ENCODE measurements around the gene SNRNP48. TPM values are rescaled to one million over a fixed set of nuclear protein-coding genes. Genes with fewer than 3 reads are reported as not detected.

SNRNP48 gene
- total and polyA plus RNA-seq, 7 donors, result 8.3 to 40.8 (median 9.9) TPM

DNA sequence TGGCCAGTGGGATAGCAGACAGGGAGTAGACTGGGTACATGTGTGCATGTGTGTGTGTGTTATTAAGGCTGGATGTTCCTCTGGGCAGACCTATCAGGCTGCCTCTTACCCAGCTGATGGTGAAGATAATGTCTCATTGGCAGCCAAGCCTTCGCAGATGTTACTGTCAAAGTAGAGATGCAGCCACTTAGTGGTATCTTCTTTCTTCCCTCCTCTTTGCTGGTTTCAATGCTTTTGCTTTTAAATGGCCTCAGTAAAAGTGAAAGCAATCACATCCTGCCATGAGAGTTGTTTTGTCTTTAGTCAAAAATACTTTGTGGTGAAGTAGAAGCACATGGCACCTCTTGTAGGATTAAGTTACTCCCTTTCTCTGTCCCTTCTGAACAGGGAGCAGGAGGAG lies 57.5 kb downstream of the SNRNP48 start:
- H3K36me3 ChIP-seq (ENCODE audit: insufficient read depth in 1 of 2, low read depth in 1 of 2), result no peaks in the 10 kb centered on the region
- no peaks in the 10 kb centered on the region for H3K9me3 ChIP-seq
- H3K27ac ChIP-seq, result no peak overlapping the region
- no peaks in the 10 kb centered on the region for H3K27me3 ChIP-seq (ENCODE audit: insufficient read depth in 3 of 3, low read length in 2 of 3)
- 72 to 89% (median 79%) methylated on average over 1 of the region's 1 CpG for WGBS, 3 donors
- DNase-seq (no peak), ATAC-seq (no peak)
- no peak overlapping the region for H3K4me3 ChIP-seq
- intact Hi-C loops (cut with DNase I), result no loop called here
- no peaks in the 10 kb centered on the region for H3K4me1 ChIP-seq
- TF ChIP-seq, protein P1, sequence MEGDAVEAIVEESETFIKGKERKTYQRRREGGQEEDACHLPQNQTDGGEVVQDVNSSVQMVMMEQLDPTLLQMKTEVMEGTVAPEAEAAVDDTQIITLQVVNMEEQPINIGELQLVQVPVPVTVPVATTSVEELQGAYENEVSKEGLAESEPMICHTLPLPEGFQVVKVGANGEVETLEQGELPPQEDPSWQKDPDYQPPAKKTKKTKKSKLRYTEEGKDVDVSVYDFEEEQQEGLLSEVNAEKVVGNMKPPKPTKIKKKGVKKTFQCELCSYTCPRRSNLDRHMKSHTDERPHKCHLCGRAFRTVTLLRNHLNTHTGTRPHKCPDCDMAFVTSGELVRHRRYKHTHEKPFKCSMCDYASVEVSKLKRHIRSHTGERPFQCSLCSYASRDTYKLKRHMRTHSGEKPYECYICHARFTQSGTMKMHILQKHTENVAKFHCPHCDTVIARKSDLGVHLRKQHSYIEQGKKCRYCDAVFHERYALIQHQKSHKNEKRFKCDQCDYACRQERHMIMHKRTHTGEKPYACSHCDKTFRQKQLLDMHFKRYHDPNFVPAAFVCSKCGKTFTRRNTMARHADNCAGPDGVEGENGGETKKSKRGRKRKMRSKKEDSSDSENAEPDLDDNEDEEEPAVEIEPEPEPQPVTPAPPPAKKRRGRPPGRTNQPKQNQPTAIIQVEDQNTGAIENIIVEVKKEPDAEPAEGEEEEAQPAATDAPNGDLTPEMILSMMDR (IDR thresholded peaks at IDR 0.05), result no peak

DNA sequence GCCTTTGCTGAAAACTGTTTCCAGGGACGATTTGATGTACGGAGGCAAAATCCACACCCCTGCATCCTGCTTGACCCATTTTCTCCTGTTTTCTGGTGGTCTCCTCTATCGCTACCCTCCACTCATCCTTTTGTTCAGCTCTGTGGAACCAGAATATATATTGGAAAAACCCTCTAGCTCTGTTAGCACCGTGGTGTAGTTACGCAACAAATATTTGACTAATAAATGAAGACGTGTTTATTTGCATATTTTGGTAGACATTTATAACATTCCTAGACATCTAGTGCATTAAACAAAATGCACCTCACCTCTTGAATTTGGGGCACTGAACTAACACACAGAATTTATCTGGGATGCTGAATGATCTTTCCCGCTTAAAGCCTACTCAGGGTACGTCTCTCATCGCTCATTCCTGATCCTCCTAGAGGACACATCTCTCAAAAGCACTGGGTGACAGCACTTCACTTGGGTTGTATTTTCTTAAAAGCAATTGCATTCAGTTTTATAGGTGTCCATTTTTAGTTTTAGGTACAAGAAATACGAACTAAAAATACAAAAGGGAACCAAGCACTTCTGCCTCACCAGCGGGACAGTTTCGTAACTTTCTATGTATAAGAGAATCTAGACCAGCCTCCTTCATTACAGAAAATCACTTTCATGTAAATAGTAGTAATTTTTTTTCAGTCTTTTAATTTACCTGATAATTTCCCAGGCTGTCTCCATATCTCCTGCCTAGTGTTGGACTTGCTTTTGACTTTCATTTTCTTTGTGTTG lies 59.2 kb downstream of the SNRNP48 start:
- H3K27ac ChIP-seq, result no peak overlapping the region
- ATAC-seq (no peak), DNase-seq (no peak)
- H3K9me3 ChIP-seq, result no peaks in the 10 kb centered on the region
- no peaks in the 10 kb centered on the region for H3K36me3 ChIP-seq (ENCODE audit: insufficient read depth in 1 of 2, low read depth in 1 of 2)
- no peaks in the 10 kb centered on the region for H3K27me3 ChIP-seq (ENCODE audit: insufficient read depth in 3 of 3, low read length in 2 of 3)
- WGBS, 3 donors, result 88 to 89% (median 89%) methylated on average over 12 of the region's 12 CpGs
- TF ChIP-seq, protein P1 (IDR thresholded peaks at IDR 0.05), result no peak
- no peak overlapping the region for H3K4me3 ChIP-seq
- no peaks in the 10 kb centered on the region for H3K4me1 ChIP-seq
- intact Hi-C loops (cut with DNase I), result no loop called here

DNA sequence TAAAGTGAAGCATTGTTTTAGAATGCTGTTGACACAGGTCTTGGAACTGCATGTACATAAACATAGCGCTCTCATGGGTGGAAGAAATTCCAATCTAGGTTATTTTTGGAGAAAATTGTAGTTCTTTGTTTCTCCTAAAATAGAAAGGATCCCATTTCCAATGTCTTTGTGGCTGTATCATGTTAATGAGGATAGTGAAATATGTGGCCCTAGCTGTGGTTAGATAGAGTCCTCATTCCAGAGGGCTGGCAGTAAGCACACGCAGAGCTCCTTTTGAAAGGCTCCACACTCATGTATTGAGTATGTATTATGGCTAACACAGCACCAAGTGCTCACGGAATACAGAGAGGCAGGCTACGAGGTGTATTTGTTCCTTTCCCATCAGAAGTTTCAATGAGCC lies 60.9 kb downstream of the SNRNP48 start:
- TF ChIP-seq, protein P1 (IDR thresholded peaks at IDR 0.05), result no peak
- WGBS, 3 donors, result 82 to 92% (median 84%) methylated on average over 4 of the region's 4 CpGs
- H3K4me3 ChIP-seq, result no peak overlapping the region
- H3K36me3 ChIP-seq (ENCODE audit: insufficient read depth in 1 of 2, low read depth in 1 of 2), result no peaks in the 10 kb centered on the region
- intact Hi-C loops (cut with DNase I), result no loop called here
- no peak for ATAC-seq
- H3K27ac ChIP-seq, result no peak overlapping the region
- no peaks in the 10 kb centered on the region for H3K4me1 ChIP-seq
- H3K27me3 ChIP-seq (ENCODE audit: insufficient read depth in 3 of 3, low read length in 2 of 3), result no peaks in the 10 kb centered on the region
- H3K9me3 ChIP-seq, result no peaks in the 10 kb centered on the region
- no peak for DNase-seq

DNA sequence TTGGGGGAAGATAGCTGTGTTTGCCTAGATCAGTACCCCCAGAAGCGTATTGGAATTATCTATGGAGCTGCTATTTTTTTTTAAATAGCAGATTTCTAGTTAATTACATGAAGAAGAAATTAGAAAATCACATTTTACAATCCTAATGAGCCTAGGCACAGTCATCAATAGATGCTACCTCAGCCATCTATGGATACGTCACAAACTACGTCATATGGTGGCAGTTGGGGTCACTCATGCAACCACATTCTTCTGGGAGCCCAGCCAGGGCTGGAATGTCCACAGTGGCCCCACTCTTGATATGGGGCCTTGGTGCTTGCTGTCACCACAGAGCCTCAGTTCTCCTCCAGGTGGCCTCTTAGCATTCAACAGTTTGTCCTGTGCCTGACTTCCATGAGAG lies 63.0 kb downstream of the SNRNP48 start:
- Histone ChIP-seq H3K4me3 (no peak overlapping the region), H3K36me3 (ENCODE audit: insufficient read depth in 1 of 2, low read depth in 1 of 2) (no peaks in the 10 kb centered on the region), H3K27me3 (ENCODE audit: insufficient read depth in 3 of 3, low read length in 2 of 3) (no peaks in the 10 kb centered on the region), H3K4me1 (no peaks in the 10 kb centered on the region), H3K9me3 (no peaks in the 10 kb centered on the region), H3K27ac (no peak overlapping the region)
- intact Hi-C loops (cut with DNase I), result no loop called here
- TF ChIP-seq, protein P1 (IDR thresholded peaks at IDR 0.05), result no peak
- DNase-seq, result no peak
- no peak for ATAC-seq
- WGBS, 3 donors, result 95 to 97% (median 95%) methylated on average over 3 of the region's 3 CpGs

DNA sequence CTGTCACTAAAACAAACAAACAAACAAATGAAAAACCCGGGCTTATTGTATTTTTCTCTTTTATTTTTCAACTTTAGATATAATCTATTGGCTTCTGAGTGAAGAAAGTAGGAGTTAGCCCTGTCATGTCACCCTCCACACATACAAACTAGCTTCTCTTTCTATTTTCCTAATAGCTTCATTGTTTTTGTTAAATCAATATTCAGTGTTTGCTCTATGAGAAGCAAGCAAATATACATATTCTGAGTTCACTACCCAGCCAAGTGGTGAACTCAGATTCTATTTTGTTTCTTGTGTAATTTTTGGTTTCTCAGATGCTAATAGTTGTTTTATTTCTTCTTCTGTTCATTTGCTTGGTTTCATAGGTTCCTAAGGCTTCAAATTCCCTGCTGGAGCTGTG lies 66.4 kb downstream of the SNRNP48 start:
- Histone ChIP-seq H3K36me3 (ENCODE audit: insufficient read depth in 1 of 2, low read depth in 1 of 2) (no peaks in the 10 kb centered on the region), H3K27me3 (ENCODE audit: insufficient read depth in 3 of 3, low read length in 2 of 3) (no peaks in the 10 kb centered on the region), H3K4me3 (no peak overlapping the region), H3K27ac (no peak overlapping the region), H3K9me3 (no peaks in the 10 kb centered on the region), H3K4me1 (no peaks in the 10 kb centered on the region)
- intact Hi-C loops (cut with DNase I), result no loop called here
- TF ChIP-seq, protein P1 (IDR thresholded peaks at IDR 0.05), result no peak
- no peak for ATAC-seq
- WGBS, 3 donors, result 78 to 86% (median 85%) methylated on average over 1 of the region's 1 CpG
- no peak for DNase-seq
